ENCODE results near the gene BRF1. TPM values are rescaled to one million over a fixed set of nuclear protein-coding genes. Genes with fewer than 3 reads are reported as not detected.

The BRF1 gene
- total RNA-seq, 1 experiment from 2014 or later = 41.2 TPM

DNA sequence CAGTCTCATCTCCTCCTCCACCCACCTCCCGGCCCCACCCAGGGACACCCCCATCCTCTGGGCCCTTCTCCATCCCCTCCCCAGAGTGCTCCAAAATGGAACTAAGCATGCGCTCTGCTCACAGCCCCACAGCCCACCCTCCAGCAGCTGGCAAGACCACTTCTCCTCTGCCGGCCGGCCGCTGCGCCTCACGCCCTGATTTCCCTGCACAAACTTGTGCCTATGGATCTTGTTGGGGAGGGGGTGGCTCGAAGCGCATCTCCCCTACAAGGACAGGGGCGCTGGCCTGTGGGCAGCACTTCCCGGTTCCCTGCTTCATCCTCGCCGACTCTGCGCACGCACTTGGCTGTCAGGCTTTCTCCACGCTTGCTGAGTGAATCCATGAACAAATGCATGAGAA lies 100.2 kb downstream of the BRF1 start (continued):
- no peak for TF ChIP-seq TCF7L2 (IDR thresholded peaks at IDR 0.05; ENCODE audit: borderline replicate concordance, extremely low read depth, insufficient read depth, insufficient read length)

DNA sequence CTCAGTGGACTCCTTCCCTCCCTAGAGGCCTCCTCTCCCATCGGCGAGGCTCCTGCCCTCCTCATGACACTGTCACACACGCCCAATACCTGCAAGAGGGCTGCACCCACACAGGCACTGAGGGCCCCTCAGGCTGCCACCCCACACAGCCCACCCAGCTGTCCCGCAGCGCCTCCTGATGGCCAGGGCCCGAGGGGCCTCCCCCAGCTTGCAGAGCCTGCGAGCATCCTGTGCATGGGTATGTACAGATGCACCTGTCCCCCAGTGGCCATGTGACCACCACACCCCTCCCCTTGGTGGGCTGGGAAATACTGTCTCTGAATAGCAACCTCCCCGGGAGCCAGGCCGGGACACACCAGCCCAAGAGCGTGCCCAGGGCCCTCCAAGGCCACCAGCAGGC lies 100.7 kb downstream of the BRF1 start:
- no TSS peak for BruUV-seq (replicated peaks)
- Histone ChIP-seq H3K9ac (ENCODE audit: low read length) (no peak overlapping the region), H3K4me2 (ENCODE audit: low read length) (no peak overlapping the region), H3K4me1 (ENCODE audit: control insufficient read depth in 1 of 2, insufficient read depth in 2 of 2, low read length in 2 of 2) (peaks cover 22 to 34% of the 10 kb centered on the region in 2 experiments; a peak in 3 of 4 replicates), H3K27me3 (ENCODE audit: insufficient read depth, low read length) (no peaks in the 10 kb centered on the region), H3K9me3 (ENCODE audit: control insufficient read depth in 1 of 2, insufficient read depth in 1 of 2, low read depth in 1 of 2, low read length in 2 of 2) (no peaks in the 10 kb centered on the region), H3K36me3 (ENCODE audit: control insufficient read depth in 1 of 2, insufficient read depth in 2 of 2, low read length in 2 of 2) (no peaks in the 10 kb centered on the region), H4K20me1 (ENCODE audit: insufficient read depth) (no peaks in the 10 kb centered on the region), H3K27ac (ENCODE audit: low read depth, low read length) (no peak overlapping the region), H3K9me2 (ENCODE audit: insufficient read depth) (no peaks in the 10 kb centered on the region), H3K4me3 (replicated peaks in 1 of 2; ENCODE audit: low read depth in 1 of 2, low read length in 2 of 2) (no peak overlapping the region), H3K79me2 (ENCODE audit: insufficient read depth, low read length) (no peaks in the 10 kb centered on the region), H2AFZ (ENCODE audit: low read depth, low read length, poor library complexity, severe bottlenecking) (no peak overlapping the region)
- RAD21 ChIA-PET (ENCODE audit: low non-redundant PET in 1 of 2, low total read pairs in 2 of 2, uncharacterized antibody in 2 of 2, unreplicated experiment in 2 of 2) = no interaction called here
- ATAC-seq (no peak), DNase-seq (ENCODE audit: low read depth, low spot score) (no peak)
- TF ChIP-seq, protein P1, sequence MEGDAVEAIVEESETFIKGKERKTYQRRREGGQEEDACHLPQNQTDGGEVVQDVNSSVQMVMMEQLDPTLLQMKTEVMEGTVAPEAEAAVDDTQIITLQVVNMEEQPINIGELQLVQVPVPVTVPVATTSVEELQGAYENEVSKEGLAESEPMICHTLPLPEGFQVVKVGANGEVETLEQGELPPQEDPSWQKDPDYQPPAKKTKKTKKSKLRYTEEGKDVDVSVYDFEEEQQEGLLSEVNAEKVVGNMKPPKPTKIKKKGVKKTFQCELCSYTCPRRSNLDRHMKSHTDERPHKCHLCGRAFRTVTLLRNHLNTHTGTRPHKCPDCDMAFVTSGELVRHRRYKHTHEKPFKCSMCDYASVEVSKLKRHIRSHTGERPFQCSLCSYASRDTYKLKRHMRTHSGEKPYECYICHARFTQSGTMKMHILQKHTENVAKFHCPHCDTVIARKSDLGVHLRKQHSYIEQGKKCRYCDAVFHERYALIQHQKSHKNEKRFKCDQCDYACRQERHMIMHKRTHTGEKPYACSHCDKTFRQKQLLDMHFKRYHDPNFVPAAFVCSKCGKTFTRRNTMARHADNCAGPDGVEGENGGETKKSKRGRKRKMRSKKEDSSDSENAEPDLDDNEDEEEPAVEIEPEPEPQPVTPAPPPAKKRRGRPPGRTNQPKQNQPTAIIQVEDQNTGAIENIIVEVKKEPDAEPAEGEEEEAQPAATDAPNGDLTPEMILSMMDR (IDR thresholded peaks at IDR 0.05 in 2 of 3, conservative IDR thresholded peaks at IDR 0.05 in 1 of 3; ENCODE audit: borderline replicate concordance in 1 of 3, insufficient read depth in 1 of 3, low read depth in 2 of 3, low read length in 2 of 3) = peak in 1 of 3 experiments; percentile 31; a peak in 2 of 6 replicates
- TF ChIP-seq CBX3 (IDR thresholded peaks at IDR 0.05; ENCODE audit: low read depth) = no peak
- POLR2A ChIA-PET = no interaction called here
- CTCF ChIA-PET = interaction anchor here (1.4 kb wide), 1 partner anchor 101 kb away, joined by 3 read pairs; the partner anchor contains the start of gene BRF1
- intact Hi-C loops (cut with micrococcal nuclease) = no loop called here

DNA sequence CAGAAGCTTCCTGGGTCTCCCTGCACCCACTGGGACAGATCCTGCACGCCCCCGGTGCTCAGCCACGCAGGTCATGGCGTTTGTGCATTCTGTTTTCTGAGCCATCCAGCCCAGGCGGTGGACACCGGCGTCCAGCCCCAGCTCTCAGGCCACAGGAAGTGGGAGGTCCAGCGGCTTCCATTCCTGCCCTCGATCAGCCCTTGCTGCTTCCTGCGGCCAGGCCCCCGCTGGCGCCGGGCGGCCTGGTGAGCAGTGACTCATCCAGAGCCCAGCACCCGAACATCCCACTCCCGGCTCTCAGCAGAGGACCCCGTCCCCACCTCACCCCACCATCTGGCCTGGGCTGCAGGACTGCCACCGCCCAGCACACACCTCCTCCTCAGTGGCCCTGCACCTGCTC lies 101.7 kb downstream of the BRF1 start:
- H3K36me3 ChIP-seq (ENCODE audit: control insufficient read depth in 1 of 2, insufficient read depth in 2 of 2, low read length in 2 of 2) = no peaks in the 10 kb centered on the region
- H2AFZ ChIP-seq (ENCODE audit: low read depth, low read length, poor library complexity, severe bottlenecking) = no peak overlapping the region
- ATAC-seq (peak; percentile 35), DNase-seq (ENCODE audit: low read depth, low spot score) (no peak)
- H3K4me3 ChIP-seq (replicated peaks in 1 of 2; ENCODE audit: low read depth in 1 of 2, low read length in 2 of 2) = peak overlapping the region in 1 of 2 experiments; percentile 20; a peak in 1 of 4 replicates
- no peaks in the 10 kb centered on the region for H3K9me2 ChIP-seq (ENCODE audit: insufficient read depth)
- BruUV-seq (replicated peaks) = no TSS peak
- H3K79me2 ChIP-seq (ENCODE audit: insufficient read depth, low read length) = no peaks in the 10 kb centered on the region
- ChIA-PET CTCF (no interaction called here), POLR2A (no interaction called here), RAD21 (ENCODE audit: low non-redundant PET in 1 of 2, low total read pairs in 2 of 2, uncharacterized antibody in 2 of 2, unreplicated experiment in 2 of 2) (interaction anchor here in 1 of 2 experiments (0.6 kb wide), 1 partner anchor 102 kb away, joined by 4 read pairs; the partner anchor contains the start of gene BRF1)
- intact Hi-C loops (cut with micrococcal nuclease) = no loop called here
- H3K9me3 ChIP-seq (ENCODE audit: control insufficient read depth in 1 of 2, insufficient read depth in 1 of 2, low read depth in 1 of 2, low read length in 2 of 2) = no peaks in the 10 kb centered on the region
- no peaks in the 10 kb centered on the region for H4K20me1 ChIP-seq (ENCODE audit: insufficient read depth)
- H3K27me3 ChIP-seq (ENCODE audit: insufficient read depth, low read length) = no peaks in the 10 kb centered on the region
- H3K4me2 ChIP-seq (ENCODE audit: low read length) = peak overlapping the region; percentile 71
- H3K9ac ChIP-seq (ENCODE audit: low read length) = no peak overlapping the region
- TF ChIP-seq ZFX (IDR thresholded peaks at IDR 0.05) (0 out of 2 replicates have a peak, but pooled peaks have one; percentile 13), CBX3 (IDR thresholded peaks at IDR 0.05; ENCODE audit: low read depth) (no peak)
- H3K4me1 ChIP-seq (ENCODE audit: control insufficient read depth in 1 of 2, insufficient read depth in 2 of 2, low read length in 2 of 2) = peaks cover 22 to 34% of the 10 kb centered on the region in 2 experiments; a peak in 3 of 4 replicates
- H3K27ac ChIP-seq (ENCODE audit: low read depth, low read length) = peak overlapping the region; percentile 30; the same call in 1 of the 2 replicates

Measured in HCT116 (cell line).